GM21619 (cell line): ENCODE measurements around the gene ARF6.
A peak's percentile ranks its signal among the peaks of the same experiment; 100 is the strongest.
"Not testable (repeated sequence)": the region's sequence is repeated elsewhere in the genome, so short reads cannot be mapped to it uniquely, and the experiment has no call there.

ENCODE experiments used
- ATAC-seq: cut with Tn5 transposase; IDR thresholded peaks from one replicate; pipeline ENCODE4 v1.9.1; 2021; ENCODE audit not compliant: unreplicated experiment

ARF6 gene

GRCh38 chr14:49876563-49877127, 16.2 kb upstream of the ARF6 start:
- no peak for ATAC-seq

GRCh38 chr14:49879646-49880204, 13.2 kb upstream of the ARF6 start:
- peak; percentile 83 for ATAC-seq

- ATAC-seq = no peak
Measured at GRCh38 chr14:49880267-49881064, 12.4 kb upstream of the ARF6 start.

GRCh38 chr14:49881350-49882001, 11.4 kb upstream of the ARF6 start:
- ATAC-seq = no peak

GRCh38 chr14:49882826-49883694, 9.8 kb upstream of the ARF6 start:
- no peak for ATAC-seq

GRCh38 chr14:49886523-49886922, 6.4 kb upstream of the ARF6 start:
- no peak for ATAC-seq

- ATAC-seq = no peak
Measured at GRCh38 chr14:49888293-49888692, 4.6 kb upstream of the ARF6 start.

GRCh38 chr14:49892301-49892635, 614 bp upstream of the ARF6 start:
- peak; percentile 33 for ATAC-seq

GRCh38 chr14:49893309-49894213, 679 bp downstream of the ARF6 start:
- ATAC-seq = peak; percentile 35

- ATAC-seq = not testable (repeated sequence)
Measured at GRCh38 chr14:49894214-49895107, 1.6 kb downstream of the ARF6 start.

- no peak for ATAC-seq
Measured at GRCh38 chr14:49895480-49895879, 2.6 kb downstream of the ARF6 start.

- ATAC-seq = not testable (repeated sequence)
Measured at GRCh38 chr14:49896272-49896671, 3.4 kb downstream of the ARF6 start.

GRCh38 chr14:49896966-49897365, 4.1 kb downstream of the ARF6 start:
- ATAC-seq = no peak

GRCh38 chr14:49897414-49897813, 4.5 kb downstream of the ARF6 start:
- no peak for ATAC-seq

GRCh38 chr14:49897965-49898364, 5.1 kb downstream of the ARF6 start:
- no peak for ATAC-seq

GRCh38 chr14:49898485-49898884, 5.6 kb downstream of the ARF6 start:
- ATAC-seq = no peak

- no peak for ATAC-seq
Measured at GRCh38 chr14:49900973-49901372, 8.1 kb downstream of the ARF6 start.

GRCh38 chr14:49902679-49903246, 9.9 kb downstream of the ARF6 start:
- ATAC-seq = not testable (repeated sequence)

- ATAC-seq = no peak
Measured at GRCh38 chr14:49904270-49904669, 11.4 kb downstream of the ARF6 start.
